Suprapubic skin (tissue), 4 donors: ENCODE measurements around the gene HIVEP3. TPM values are rescaled to one million over a fixed set of nuclear protein-coding genes. Genes with fewer than 3 reads are reported as not detected.

Source experiments
- DNase-seq, 2 donors: peaks; one replicate each; pipeline ENCODE4 v3.0.0-alpha.2; 2019; ENCODE audit warnings: low spot score in 2 of 2
- H3K27ac ChIP-seq: fragments of 200-600 bp; sonication (generic); one replicate; pipeline ENCODE4 v1.5.1; 2019
- H3K27me3 ChIP-seq: fragments of 200-600 bp; sonication (generic); one replicate; pipeline ENCODE4 v1.5.1; 2019
- H3K36me3 ChIP-seq: fragments of 200-600 bp; sonication (generic); one replicate; pipeline ENCODE4 v1.5.1; 2019
- H3K4me1 ChIP-seq: fragments of 200-600 bp; sonication (generic); one replicate; pipeline ENCODE4 v1.5.1; 2019
- H3K4me3 ChIP-seq: fragments of 200-600 bp; sonication (generic); one replicate; pipeline ENCODE4 v1.5.1; 2019; ENCODE audit warnings: mild to moderate bottlenecking
- H3K9me3 ChIP-seq: fragments of 200-600 bp; sonication (generic); one replicate; pipeline ENCODE4 v1.5.1; 2019
- EP300 ChIP-seq: sonication (generic); formaldehyde crosslinking; IDR thresholded peaks from one replicate; pipeline ENCODE4 v1.6.1; 2017; ENCODE audit warnings: antibody characterized with exemption
- POLR2A ChIP-seq, 2 donors: fragments of 450-650 bp; IDR thresholded peaks; one replicate each; pipeline ENCODE4 v1.6.1; 2017; ENCODE audit warnings: antibody characterized with exemption in 2 of 2, mild to moderate bottlenecking in 2 of 2, moderate library complexity in 2 of 2
- POLR2AphosphoS5 ChIP-seq, 3 donors: sonication (generic); formaldehyde crosslinking; IDR thresholded peaks; one replicate each; pipeline ENCODE4 v1.6.1; 2017; ENCODE audit warnings: antibody characterized with exemption in 3 of 3
- WGBS: methylation state at CpG from one replicate; pipeline ENCODE4 v1.1.5; 2018; 5-methylcytosine and 5-hydroxymethylcytosine counted together
- total RNA-seq, 4 donors: library from RNA; depleted of rRNA; stranded (reverse); fragments of >200 nt; gene quantifications; one replicate each; pipeline ENCODE4 v1.1.0, GENCODE V29; 2016
- TF ChIP-seq, protein P1 (sequence below), 2 donors: fragments of 200-600 bp in 1 of 2; fragments of 450-650 bp in 1 of 2; sonication (generic) in 1 of 2; IDR thresholded peaks; one replicate each; pipeline ENCODE4 v1.5.1; 2016 to 2019; ENCODE audit warnings: antibody characterized with exemption in 2 of 2, mild to moderate bottlenecking in 1 of 2, moderate library complexity in 1 of 2

HIVEP3 gene
- total RNA-seq, 4 donors from 2014 or later, result 11.3 to 23.9 (median 18.3) TPM

DNA sequence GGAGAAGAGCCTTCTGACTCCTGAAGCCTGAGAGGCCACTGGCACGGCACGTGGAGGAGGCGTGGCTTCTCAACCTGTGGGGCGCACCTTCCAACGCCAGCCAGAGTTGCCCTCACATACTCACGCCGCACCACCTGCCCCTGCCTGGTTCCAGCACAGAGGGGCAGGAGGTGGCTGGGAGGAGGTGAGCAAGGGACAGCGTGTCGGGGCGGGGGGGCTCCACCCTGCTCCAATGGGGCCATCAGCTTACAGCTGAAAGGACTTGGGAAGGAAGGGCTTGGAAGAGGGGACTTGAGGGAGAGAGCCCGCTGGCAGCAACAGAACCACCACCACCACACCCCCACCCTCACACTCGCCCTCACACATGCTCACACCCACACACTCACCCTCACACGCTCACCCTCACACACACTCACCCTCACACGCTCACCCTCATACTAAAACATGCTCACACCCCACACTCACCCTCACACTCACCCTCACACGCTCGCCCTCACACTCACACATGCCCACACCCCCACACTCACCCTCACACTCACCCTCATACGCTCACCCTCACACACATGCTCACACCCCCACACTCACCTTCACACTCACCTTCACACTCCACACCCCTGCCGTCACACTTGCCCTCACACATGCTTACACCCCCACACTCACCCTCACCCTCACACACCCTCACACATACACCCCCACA is 392.7 kb downstream of the HIVEP3 start:
- no peak for DNase-seq
- no peaks in the 10 kb centered on the region for H3K27me3 ChIP-seq
- H3K27ac ChIP-seq, result no peak overlapping the region

DNA sequence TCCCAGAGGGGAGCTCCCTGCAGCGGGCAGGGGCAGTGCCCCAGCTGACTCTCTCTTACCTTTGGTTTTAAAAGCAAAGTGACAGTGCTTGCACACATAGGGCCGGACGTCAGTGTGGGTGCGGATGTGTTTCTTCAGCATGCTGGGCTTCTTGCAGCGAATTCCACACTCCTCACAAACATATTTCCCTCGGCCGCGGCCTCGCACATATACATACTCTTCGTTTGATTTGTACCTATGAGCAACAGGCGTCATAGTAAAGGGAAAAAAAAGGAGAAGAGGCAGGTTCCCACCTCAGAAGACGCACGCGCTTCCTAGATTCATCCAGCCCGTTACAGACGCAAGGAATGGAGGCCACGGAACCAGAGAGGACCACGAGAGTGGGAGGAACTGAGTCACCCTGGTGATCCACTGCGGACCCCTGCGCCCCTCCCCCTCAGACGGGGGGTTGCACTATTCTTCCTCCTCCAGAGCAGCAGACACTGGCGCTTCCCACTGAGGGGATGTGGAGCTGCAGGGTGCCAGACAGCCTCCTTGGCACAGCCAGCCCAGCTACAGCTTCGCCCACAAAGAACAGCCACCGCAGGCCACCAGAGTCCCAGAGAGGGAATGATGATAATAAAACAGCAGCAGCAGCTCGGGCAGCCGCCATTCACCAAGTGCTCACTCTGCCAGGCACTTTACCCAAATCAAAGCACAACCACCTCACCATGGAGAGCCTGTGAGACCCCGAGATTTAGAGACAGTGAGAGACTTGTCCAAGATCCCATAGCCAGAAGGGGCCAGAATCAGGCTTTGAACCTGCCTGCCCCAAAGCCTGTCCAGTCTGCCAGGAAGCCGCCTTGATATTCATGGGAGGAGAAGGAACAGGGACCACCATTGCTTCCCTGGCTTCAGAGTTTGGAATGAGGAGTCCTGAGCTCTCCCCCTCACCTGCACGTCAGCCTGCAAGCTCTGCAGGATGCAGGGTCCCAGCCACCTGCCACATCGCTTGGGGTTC is 393.7 kb downstream of the HIVEP3 start:
- Histone ChIP-seq H3K27me3 (no peaks in the 10 kb centered on the region), H3K36me3 (peaks cover 5% of the 10 kb centered on the region), H3K9me3 (no peaks in the 10 kb centered on the region), H3K27ac (no peak overlapping the region), H3K4me3 (no peak overlapping the region), H3K4me1 (no peaks in the 10 kb centered on the region)
- DNase-seq, result no peak
- TF ChIP-seq, protein P1, sequence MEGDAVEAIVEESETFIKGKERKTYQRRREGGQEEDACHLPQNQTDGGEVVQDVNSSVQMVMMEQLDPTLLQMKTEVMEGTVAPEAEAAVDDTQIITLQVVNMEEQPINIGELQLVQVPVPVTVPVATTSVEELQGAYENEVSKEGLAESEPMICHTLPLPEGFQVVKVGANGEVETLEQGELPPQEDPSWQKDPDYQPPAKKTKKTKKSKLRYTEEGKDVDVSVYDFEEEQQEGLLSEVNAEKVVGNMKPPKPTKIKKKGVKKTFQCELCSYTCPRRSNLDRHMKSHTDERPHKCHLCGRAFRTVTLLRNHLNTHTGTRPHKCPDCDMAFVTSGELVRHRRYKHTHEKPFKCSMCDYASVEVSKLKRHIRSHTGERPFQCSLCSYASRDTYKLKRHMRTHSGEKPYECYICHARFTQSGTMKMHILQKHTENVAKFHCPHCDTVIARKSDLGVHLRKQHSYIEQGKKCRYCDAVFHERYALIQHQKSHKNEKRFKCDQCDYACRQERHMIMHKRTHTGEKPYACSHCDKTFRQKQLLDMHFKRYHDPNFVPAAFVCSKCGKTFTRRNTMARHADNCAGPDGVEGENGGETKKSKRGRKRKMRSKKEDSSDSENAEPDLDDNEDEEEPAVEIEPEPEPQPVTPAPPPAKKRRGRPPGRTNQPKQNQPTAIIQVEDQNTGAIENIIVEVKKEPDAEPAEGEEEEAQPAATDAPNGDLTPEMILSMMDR (IDR thresholded peaks at IDR 0.05), result no peak
- TF ChIP-seq POLR2A (IDR thresholded peaks at IDR 0.05) (no peak), EP300 (no peak), POLR2AphosphoS5 (IDR thresholded peaks at IDR 0.05) (no peak)
- WGBS, result 89% methylated on average over 27 of the region's 30 CpGs

More for the DNA sequence above, 392.7 kb downstream of the HIVEP3 start:
- no peak overlapping the region for H3K4me3 ChIP-seq
- no peaks in the 10 kb centered on the region for H3K9me3 ChIP-seq
- WGBS, result 90% methylated on average over 9 of the region's 18 CpGs
- H3K36me3 ChIP-seq, result peaks cover 5% of the 10 kb centered on the region
- TF ChIP-seq POLR2A (IDR thresholded peaks at IDR 0.05) (no peak), EP300 (no peak), POLR2AphosphoS5 (IDR thresholded peaks at IDR 0.05) (no peak)
- TF ChIP-seq, protein P1 (IDR thresholded peaks at IDR 0.05), result no peak
- H3K4me1 ChIP-seq, result no peaks in the 10 kb centered on the region

DNA sequence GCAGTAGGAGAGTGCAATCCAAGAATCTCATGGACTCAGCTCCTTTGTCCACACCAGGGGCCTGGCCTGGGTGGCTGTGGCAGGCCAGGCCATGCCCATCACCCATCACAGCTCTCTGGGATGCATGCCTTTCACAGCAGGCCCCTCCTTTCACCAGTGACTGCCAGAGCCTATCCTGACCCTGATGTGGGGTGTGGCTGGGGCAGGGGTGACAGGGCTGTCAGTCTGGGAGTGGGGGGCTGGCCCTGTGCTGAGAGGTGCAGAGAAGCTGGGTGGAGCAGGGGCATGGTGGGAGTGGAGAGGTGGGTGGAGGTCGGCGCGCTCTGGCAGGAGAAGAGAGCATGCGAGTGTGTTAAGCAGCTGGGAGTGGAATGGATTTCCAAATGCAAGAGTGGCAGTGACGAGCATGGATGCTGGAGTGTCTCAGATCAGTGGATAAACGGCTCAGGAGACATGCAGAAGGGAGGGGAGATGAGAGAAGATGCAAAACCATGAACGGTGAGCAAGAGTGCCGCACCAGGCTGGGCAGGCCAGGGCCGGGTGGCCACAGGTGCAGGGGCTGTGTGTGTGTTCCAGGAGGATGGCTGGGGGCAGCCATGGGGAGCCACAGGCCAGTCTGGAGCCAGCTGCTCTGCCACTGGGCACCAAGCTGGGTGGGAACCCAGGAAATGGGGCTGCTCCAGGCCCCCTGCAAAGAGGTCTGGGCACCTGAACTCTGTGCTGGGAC is 394.6 kb downstream of the HIVEP3 start:
- Histone ChIP-seq H3K4me1 (no peaks in the 10 kb centered on the region), H3K27ac (no peak overlapping the region), H3K9me3 (no peaks in the 10 kb centered on the region), H3K27me3 (no peaks in the 10 kb centered on the region), H3K4me3 (no peak overlapping the region), H3K36me3 (peaks cover 5% of the 10 kb centered on the region)
- DNase-seq, result no peak
- 79% methylated on average over 9 of the region's 9 CpGs for WGBS
- TF ChIP-seq EP300, result no peak
- TF ChIP-seq, protein P1 (IDR thresholded peaks at IDR 0.05), result no peak
- TF ChIP-seq POLR2AphosphoS5 (IDR thresholded peaks at IDR 0.05), result no peak
- TF ChIP-seq POLR2A (IDR thresholded peaks at IDR 0.05), result no peak

DNA sequence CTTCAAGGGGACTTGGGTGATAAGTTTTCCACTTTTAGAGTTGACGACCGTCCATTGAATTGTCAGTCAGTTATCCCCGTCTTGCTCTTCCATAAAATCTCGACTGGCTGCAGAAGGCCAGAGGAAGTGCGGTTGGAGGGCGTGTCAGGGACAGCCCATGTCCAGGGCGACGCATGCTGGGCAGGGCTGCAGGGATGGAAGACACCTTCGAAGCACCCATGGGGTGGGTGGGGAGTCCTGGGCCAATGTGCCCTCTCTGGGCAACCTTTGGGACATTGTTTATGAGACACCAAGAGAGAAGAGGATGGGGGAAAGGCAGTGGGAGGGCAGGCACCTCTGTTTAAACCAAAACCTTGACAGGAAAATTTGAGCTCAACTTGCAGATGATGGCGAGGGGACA is 395.7 kb downstream of the HIVEP3 start:
- H3K4me3 ChIP-seq, result no peak overlapping the region
- TF ChIP-seq POLR2A (IDR thresholded peaks at IDR 0.05), result no peak
- no peak for TF ChIP-seq EP300
- TF ChIP-seq, protein P1 (IDR thresholded peaks at IDR 0.05), result no peak
- no peak for TF ChIP-seq POLR2AphosphoS5 (IDR thresholded peaks at IDR 0.05)
- 84% methylated on average over 10 of the region's 10 CpGs for WGBS
- DNase-seq, result no peak
- peaks cover 5% of the 10 kb centered on the region for H3K36me3 ChIP-seq
- H3K27ac ChIP-seq, result no peak overlapping the region
- H3K4me1 ChIP-seq, result no peaks in the 10 kb centered on the region
- H3K9me3 ChIP-seq, result no peaks in the 10 kb centered on the region
- no peaks in the 10 kb centered on the region for H3K27me3 ChIP-seq
